GM18505 (cell line): Measurements from ENCODE around the gene TRAPPC2.

ENCODE experiments used
- ATAC-seq: cut with Tn5 transposase; IDR thresholded peaks from one replicate; pipeline ENCODE4 v1.9.1; 2021; ENCODE audit not compliant: unreplicated experiment
- POLR2A ChIP-seq: IDR thresholded peaks from 4 replicates; pipeline ENCODE4 v1.6.1; 2011; ENCODE audit warnings: borderline replicate concordance; ENCODE audit not compliant: insufficient read depth, insufficient read length; ENCODE audit errors: extremely low read depth

The TRAPPC2 gene

GRCh38 chrX:13759152-13759718 is 24.8 kb upstream of the TRAPPC2 start:
- no peak for TF ChIP-seq POLR2A

GRCh38 chrX:13756381-13756780 is 22.0 kb upstream of the TRAPPC2 start:
- no peak for ATAC-seq
- no peak for TF ChIP-seq POLR2A

More at GRCh38 chrX:13759152-13759718, 24.8 kb upstream of the TRAPPC2 start:
- ATAC-seq = peak; percentile 60

DNA sequence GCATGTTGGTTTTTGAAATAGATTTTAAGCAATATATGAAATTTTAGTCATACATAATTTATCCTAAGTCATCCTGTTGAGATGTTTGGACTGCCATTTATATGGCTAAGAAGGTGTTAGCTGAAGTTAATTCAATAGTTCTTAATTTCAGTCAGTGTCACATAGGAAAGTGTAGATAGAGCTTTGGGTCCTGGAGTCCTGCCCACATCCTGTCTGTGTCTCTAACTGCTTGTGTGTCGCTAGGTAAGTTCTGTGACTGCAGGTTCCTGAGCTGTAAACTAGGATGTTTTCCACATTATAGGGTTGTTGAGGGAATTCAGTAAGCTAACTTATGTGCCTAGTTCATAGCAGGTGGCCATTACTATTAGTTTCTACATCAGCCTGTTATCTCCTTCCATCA is 20.8 kb upstream of the TRAPPC2 start:
- no peak for TF ChIP-seq POLR2A
- ATAC-seq = no peak

DNA sequence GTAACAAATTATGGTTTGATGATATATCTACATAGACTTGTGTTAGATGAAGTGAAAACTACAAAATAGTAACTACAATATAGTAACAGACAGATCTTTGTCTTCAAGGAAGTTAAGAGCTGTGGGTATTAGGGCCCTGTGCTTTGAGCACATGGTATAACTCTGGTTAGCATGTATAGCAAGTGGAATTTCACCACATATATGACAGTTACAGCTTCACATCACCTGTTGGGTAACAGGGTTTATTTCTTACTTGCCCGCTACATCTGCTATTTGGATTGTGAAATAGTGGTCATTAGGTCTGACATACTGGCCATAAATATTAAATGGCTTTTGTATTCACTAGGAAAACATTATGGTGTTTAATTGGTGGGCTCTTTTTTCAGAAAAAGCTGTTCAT is 20.3 kb upstream of the TRAPPC2 start:
- no peak for ATAC-seq
- TF ChIP-seq POLR2A = no peak

GRCh38 chrX:13752646-13753045 is 18.2 kb upstream of the TRAPPC2 start:
- no peak for TF ChIP-seq POLR2A
- peak; percentile 54 for ATAC-seq

- no peak for TF ChIP-seq POLR2A
- ATAC-seq = no peak
Observed at GRCh38 chrX:13752141-13752540, 17.7 kb upstream of the TRAPPC2 start.

GRCh38 chrX:13750812-13751211 is 16.4 kb upstream of the TRAPPC2 start:
- no peak for TF ChIP-seq POLR2A
- ATAC-seq = no peak

GRCh38 chrX:13750204-13750603 is 15.8 kb upstream of the TRAPPC2 start:
- no peak for ATAC-seq
- no peak for TF ChIP-seq POLR2A

DNA sequence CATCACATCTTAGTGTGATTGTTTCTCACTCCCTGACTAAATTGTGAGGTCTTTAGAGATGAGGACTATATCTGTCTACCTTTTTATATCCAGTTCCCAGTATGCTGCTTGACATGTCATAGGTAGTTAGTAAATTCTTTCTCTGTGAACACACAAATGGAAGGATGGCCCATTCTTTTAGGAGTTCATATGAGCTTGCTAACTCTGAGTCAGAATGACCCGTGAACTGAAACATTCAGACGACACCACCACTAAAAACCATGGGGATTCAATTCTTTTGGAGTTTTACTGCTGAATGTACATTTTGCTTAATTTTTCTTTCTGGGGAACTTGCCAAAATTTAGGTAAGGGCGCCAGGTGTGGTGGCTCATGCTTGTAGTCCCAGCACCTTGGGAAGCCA is 14.1 kb upstream of the TRAPPC2 start:
- ATAC-seq = no peak
- no peak for TF ChIP-seq POLR2A

DNA sequence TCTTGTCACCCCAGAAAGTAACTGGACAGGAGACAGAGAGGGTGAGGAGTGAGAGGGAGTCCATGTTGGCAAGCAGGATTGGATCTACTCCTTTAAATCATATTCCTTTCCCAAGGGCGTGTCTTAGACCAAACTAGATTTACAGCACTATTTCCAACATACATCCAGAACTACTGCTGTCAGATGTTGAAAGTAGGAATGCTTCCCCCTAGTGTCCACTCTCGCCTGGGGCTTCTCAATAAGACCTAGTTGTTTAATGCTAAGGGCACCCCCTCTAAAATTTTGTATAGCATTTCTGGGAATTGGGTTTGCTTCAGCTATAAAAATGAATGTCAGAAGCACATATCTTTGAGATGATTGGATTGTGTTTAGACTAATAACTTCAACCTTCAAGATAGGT is 13.4 kb upstream of the TRAPPC2 start:
- TF ChIP-seq POLR2A = no peak
- ATAC-seq = no peak

DNA sequence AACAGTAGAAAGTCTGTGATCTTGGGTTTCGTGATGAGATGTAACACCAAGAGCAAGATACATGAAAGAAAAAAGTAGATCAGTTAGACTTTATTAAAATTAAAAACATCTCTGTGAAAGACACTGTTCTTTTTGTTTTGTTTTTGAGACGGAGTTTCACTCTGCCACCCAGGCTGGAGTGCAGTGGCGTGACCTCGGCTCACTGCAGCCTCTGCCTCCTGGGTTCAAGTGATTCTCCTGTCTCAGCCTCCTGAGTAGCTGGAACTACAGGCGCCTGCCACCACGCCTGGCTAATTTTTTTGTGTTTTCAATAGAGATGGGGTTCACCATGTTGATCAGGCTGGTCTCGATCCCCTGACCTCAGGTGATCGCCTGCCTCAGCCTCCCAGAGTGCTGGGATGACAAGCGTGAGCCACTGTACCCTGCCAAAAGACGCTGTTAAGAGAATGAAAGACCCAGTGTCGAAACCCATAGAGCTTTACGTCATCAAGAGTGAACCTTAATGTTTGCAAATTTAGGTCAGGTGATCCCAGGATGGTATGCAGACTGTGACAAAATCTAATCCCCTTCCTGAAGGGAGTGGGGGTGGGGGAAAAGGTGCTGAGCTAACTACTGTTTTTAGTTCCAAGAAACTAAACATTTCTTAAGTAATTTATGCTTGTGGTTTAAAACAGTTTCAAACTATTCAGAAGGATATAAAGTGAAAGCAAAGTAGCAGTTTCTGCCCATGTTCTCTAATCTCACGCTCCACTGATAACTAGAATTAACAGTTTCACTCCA is 8.2 kb upstream of the TRAPPC2 start:
- ATAC-seq = peak; percentile 84
- no peak for TF ChIP-seq POLR2A

- ATAC-seq = no peak
- TF ChIP-seq POLR2A = no peak
Observed at GRCh38 chrX:13741695-13742094, 7.3 kb upstream of the TRAPPC2 start.

DNA sequence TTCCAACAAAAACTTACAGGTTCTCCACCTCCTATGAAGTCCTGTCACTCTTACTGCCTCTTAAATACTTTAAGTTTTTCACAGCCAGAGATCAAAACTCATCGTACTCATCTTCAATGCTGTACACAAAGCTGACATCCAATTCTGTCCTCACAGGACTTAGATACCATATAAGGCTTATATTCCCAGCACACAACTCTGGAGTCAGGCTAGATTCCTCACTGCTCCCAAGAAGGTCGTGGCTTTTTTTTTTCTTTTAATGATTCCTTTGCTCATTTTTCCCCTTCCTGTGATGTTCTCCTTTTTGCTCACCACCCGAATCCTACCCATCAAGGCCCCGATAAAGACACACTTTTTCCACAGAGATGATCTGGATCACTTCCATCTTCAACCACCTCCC is 914 bp downstream of the TRAPPC2 start:
- no peak for ATAC-seq
- TF ChIP-seq POLR2A = no peak
